MCF 10A (cell line): ENCODE results near the gene MMP12. TPM values are rescaled to one million over a fixed set of nuclear protein-coding genes. Genes with fewer than 3 reads are reported as not detected.

Experiments used
- Bru-seq: library from RNA; stranded (reverse); fragments of 400-500 nt; gene quantifications from one replicate; lab custom pipeline; 2021; lab: Mats Ljungman, UMichigan
- BruChase-seq, 2 experiments: library from RNA; stranded (reverse); fragments of 400-500 nt; gene quantifications; one replicate each; lab custom pipeline; 2021; lab: Mats Ljungman, UMichigan
- BruUV-seq: library from RNA; stranded (reverse); fragments of 400-500 nt; replicated peaks from 2 replicates; lab custom pipeline; 2021; lab: Mats Ljungman, UMichigan
- CTCF ChIA-PET: fragments of 300-600 bp; sonication (Branson Sonifier 250); formaldehyde crosslinking; extraction: SDS; loops from one replicate; lab custom pipeline; 2021; ENCODE audit warnings: antibody characterized with exemption, inconsistent platforms; lab: Yijun Ruan, JAX
- POLR2A ChIA-PET: fragments of 300-600, 350-650 bp; sonication (Branson Sonifier 250); formaldehyde crosslinking; extraction: SDS; loops from one replicate; lab custom pipeline; 2020; ENCODE audit warnings: antibody characterized with exemption, inconsistent platforms; lab: Yijun Ruan, JAX
- DNase-seq: peaks from one replicate; pipeline ENCODE4 v3.0.0-alpha.2; 2018; ENCODE audit not compliant: unreplicated experiment
- H3K27ac Mint-ChIP-seq: one replicate; pipeline ENCODE4 v1.8.0; 2022; ENCODE audit warnings: mild to moderate bottlenecking, low read depth, mixed read lengths; ENCODE audit not compliant: unreplicated experiment
- H3K27me3 Mint-ChIP-seq: one replicate; pipeline ENCODE4 v1.8.0; 2022; ENCODE audit warnings: mixed read lengths; ENCODE audit not compliant: insufficient read depth, unreplicated experiment
- H3K36me3 Mint-ChIP-seq: one replicate; pipeline ENCODE4 v1.8.0; 2022; ENCODE audit warnings: mild to moderate bottlenecking, moderate library complexity, mixed read lengths; ENCODE audit not compliant: insufficient read depth, unreplicated experiment
- H3K4me1 Mint-ChIP-seq: one replicate; pipeline ENCODE4 v1.8.0; 2022; ENCODE audit warnings: mixed read lengths; ENCODE audit not compliant: insufficient read depth, unreplicated experiment
- H3K4me3 Mint-ChIP-seq: one replicate; pipeline ENCODE4 v1.8.0; 2022; ENCODE audit warnings: mild to moderate bottlenecking, moderate library complexity, mixed read lengths; ENCODE audit not compliant: unreplicated experiment
- H3K9me3 Mint-ChIP-seq: one replicate; pipeline ENCODE4 v1.8.0; 2022; ENCODE audit warnings: mixed read lengths; ENCODE audit not compliant: unreplicated experiment
- intact Hi-C: fragments of 100-400 bp; cut with micrococcal nuclease; formaldehyde crosslinking; loops from 2 replicates; pipeline ENCODE4 v1.14.1; 2022
- long read RNA-seq: library from polyadenylated mRNA; stranded (forward); transcript quantifications from one replicate; pipeline ENCODE4 v2.0.0, GENCODE V29; 2022
- total RNA-seq: library from RNA; stranded (reverse); gene quantifications from 2 replicates; pipeline ENCODE4 v1.2.3, GENCODE V29; 2022
- TF ChIP-seq, protein P1 (sequence below): fragments of 200-600 bp; IDR thresholded peaks from one replicate; pipeline ENCODE4 v1.8.0; 2022; ENCODE audit warnings: antibody characterized with exemption, mild to moderate bottlenecking; ENCODE audit not compliant: unreplicated experiment

MMP12 gene
- total RNA-seq (not detected in 2 replicates), Bru-seq, nascent RNA (not detected), BruChase-seq, experiment 1, labeled RNA remaining after a 6-hour chase (not detected), BruChase-seq, experiment 2, labeled RNA remaining after a 2-hour chase (not detected)
- long read RNA-seq: 0 reads

DNA sequence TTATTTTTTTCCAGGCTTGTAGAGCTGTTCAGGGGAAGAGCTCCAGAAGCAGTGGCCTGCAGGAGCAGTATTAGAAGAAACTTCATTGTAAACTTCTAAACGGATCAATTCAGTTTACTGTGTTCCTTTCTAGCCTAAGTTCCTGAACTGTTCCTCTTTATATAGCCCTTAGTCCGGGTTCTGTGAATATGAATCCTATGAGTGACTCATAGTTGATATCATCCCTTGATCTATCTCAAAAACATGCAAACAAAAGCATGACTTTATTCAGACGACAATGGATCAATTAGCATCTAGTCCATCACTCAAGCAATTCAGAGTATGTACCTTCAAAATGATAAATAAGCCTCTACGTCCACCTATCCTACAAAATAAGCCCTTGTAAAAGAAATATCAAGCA, at the start of gene MMP12:
TSS of gene MMP12 (minus strand) at position 131 of the 400 bp plus-strand sequence. CDS start at position 86, 45 bp downstream.
- intact Hi-C loops: no loop called here
- no peak within 1 kb of the TSS for H3K27ac Mint-ChIP-seq
- ChIA-PET POLR2A (interaction anchor here (1.8 kb wide), 1 partner anchor 13 kb away, joined by 4 read pairs; no protein-coding TSS in a partner anchor), CTCF (no interaction called here)
- H3K36me3 Mint-ChIP-seq: no peaks in the 10 kb centered on the region
- TF ChIP-seq, protein P1, sequence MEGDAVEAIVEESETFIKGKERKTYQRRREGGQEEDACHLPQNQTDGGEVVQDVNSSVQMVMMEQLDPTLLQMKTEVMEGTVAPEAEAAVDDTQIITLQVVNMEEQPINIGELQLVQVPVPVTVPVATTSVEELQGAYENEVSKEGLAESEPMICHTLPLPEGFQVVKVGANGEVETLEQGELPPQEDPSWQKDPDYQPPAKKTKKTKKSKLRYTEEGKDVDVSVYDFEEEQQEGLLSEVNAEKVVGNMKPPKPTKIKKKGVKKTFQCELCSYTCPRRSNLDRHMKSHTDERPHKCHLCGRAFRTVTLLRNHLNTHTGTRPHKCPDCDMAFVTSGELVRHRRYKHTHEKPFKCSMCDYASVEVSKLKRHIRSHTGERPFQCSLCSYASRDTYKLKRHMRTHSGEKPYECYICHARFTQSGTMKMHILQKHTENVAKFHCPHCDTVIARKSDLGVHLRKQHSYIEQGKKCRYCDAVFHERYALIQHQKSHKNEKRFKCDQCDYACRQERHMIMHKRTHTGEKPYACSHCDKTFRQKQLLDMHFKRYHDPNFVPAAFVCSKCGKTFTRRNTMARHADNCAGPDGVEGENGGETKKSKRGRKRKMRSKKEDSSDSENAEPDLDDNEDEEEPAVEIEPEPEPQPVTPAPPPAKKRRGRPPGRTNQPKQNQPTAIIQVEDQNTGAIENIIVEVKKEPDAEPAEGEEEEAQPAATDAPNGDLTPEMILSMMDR: no peak
- H3K4me3 Mint-ChIP-seq: no peak within 1 kb of the TSS
- BruUV-seq: no TSS peak
- no peaks in the 10 kb centered on the region for H3K27me3 Mint-ChIP-seq
- H3K4me1 Mint-ChIP-seq: no peaks in the 10 kb centered on the region
- no peaks in the 10 kb centered on the region for H3K9me3 Mint-ChIP-seq
- no peak for DNase-seq

DNA sequence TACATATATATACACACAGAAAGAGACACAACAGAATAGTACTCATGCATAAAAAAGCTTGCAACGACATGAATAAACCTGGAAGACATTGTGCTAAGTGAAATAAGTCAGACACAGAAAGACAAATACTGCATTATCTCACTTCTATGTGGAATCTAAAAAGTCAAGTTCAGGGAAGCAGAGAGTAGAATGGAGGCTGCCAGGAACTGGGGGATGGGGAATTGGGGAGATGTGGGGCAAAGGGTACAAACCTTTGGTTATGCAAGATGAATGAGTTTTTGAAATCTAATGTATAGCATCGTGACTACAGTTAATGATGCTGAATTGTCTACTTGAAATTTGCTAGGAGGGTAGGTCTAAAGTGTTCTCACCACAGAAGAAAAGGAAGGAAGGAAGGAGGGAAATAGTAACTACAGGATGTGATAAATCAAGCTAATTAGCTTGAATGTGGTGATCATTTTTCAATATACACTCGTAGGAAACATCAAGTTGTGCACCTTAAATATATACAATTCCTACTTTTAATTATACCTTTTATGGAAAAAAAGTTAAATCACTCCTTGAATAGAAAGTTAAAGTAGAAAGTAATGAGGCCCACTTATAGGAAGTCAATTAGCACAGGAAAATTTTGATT, 46.9 kb upstream of the MMP12 start:
- Mint-ChIP-seq H3K4me3 (no peak overlapping the region), H3K36me3 (no peaks in the 10 kb centered on the region), H3K27me3 (no peaks in the 10 kb centered on the region), H3K27ac (no peak overlapping the region), H3K9me3 (no peaks in the 10 kb centered on the region), H3K4me1 (peaks cover 7% of the 10 kb centered on the region)
- POLR2A ChIA-PET: interaction anchor here (0.6 to 1.0 kb wide), 2 partner anchors 10 to 41 kb away, joined by 3 to 4 read pairs; no protein-coding TSS in a partner anchor
- no peak for DNase-seq
- TF ChIP-seq, protein P1: no peak
- no TSS peak for BruUV-seq
- intact Hi-C loops: no loop called here
- CTCF ChIA-PET: interaction anchor here (4.4 kb wide), 1 partner anchor 19 kb away, joined by 31 read pairs; no protein-coding TSS in a partner anchor

DNA sequence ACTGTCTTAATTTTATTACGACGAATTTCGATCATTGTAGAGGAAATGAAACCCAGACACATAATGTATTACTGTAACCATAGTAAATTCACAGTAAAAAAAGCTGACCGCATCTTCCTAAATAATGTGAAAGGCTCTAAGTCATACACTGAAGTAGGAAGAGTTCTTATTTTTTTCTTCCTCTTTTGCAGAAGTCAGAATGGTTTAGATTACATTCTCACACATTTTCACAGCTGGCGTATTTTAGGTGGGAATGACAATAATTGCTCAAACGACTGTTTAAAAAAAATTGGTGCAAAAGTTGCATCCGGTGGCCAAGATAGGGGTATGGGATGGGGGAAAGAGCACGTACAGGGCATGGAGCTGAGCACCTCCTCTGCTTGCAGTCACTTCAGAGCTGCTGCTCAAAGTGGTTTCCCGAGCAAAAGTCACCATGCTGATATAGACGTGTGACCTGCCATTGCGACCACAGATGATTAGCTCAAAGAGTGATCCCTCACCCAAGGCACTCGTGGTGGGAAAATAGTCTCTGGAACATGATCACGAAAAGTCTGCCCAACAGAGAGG, 45.4 kb upstream of the MMP12 start:
- DNase-seq: no peak
- ChIA-PET CTCF (interaction anchor here (0.7 to 4.4 kb wide), 6 partner anchors 11 to 187 kb away, joined by 3 to 31 read pairs (median 3); no protein-coding TSS in a partner anchor), POLR2A (no interaction called here)
- no peaks in the 10 kb centered on the region for H3K36me3 Mint-ChIP-seq
- TF ChIP-seq, protein P1: no peak
- no TSS peak for BruUV-seq
- no peak overlapping the region for H3K4me3 Mint-ChIP-seq
- peaks cover 7% of the 10 kb centered on the region for H3K4me1 Mint-ChIP-seq
- H3K9me3 Mint-ChIP-seq: no peaks in the 10 kb centered on the region
- intact Hi-C loops: no loop called here
- no peaks in the 10 kb centered on the region for H3K27me3 Mint-ChIP-seq
- no peak overlapping the region for H3K27ac Mint-ChIP-seq

DNA sequence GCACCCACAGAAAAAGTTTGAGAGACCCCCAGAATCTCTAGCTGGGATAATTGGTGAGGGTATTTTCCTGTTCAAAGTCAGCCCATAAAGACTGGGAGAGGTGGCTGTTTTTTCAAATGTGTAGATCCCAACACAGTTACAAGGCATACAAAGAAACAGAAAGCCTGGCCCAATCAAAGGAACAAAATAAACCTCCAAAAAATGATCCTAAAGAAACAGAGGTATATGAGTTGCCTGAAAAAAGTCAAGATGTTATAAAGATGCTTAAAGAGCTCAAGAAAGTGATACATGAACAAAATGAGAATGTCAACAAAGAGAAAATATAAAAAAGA, 40.2 kb upstream of the MMP12 start:
- Mint-ChIP-seq H3K27me3 (no peaks in the 10 kb centered on the region), H3K27ac (no peak overlapping the region), H3K9me3 (no peaks in the 10 kb centered on the region), H3K4me3 (no peak overlapping the region), H3K36me3 (peaks cover 6% of the 10 kb centered on the region), H3K4me1 (peaks cover 20% of the 10 kb centered on the region)
- BruUV-seq: no TSS peak
- POLR2A ChIA-PET: interaction anchor here (0.6 to 2.7 kb wide), 6 partner anchors 24 to 610 kb away, joined by 3 to 11 read pairs (median 5); no protein-coding TSS in a partner anchor
- intact Hi-C loops: loop anchor here (2.0 to 10.0 kb wide), 3 partner anchors 26 to 180 kb away; no protein-coding TSS in a partner anchor
- TF ChIP-seq, protein P1: no peak
- CTCF ChIA-PET: interaction anchor here (0.7 to 5.0 kb wide), 56 partner anchors 8 to 625 kb away, joined by 3 to 71 read pairs (median 4); partner anchors contain the start of gene MMP1
- no peak for DNase-seq
